Peyer's patch (tissue), 4 donors: ENCODE measurements around the gene FNDC3A. TPM values are rescaled to one million over a fixed set of nuclear protein-coding genes. Genes with fewer than 3 reads are reported as not detected.

ENCODE experiments used
- DNase-seq, 3 donors: peaks; one replicate each; pipeline ENCODE4 v3.0.0-alpha.2; 2017 to 2019
- H3K27ac ChIP-seq, 4 donors: fragments of 200-600 bp; sonication (generic); one replicate each; pipeline ENCODE4 v1.5.1; 2016 to 2019
- H3K27me3 ChIP-seq, 2 donors: fragments of 200-600 bp; sonication (generic); one replicate each; pipeline ENCODE4 v1.5.1; 2019
- H3K36me3 ChIP-seq, 3 donors: fragments of 200-600 bp; sonication (generic); one replicate each; pipeline ENCODE4 v1.5.1; 2016 to 2019
- H3K4me1 ChIP-seq, 4 donors: fragments of 200-600 bp; sonication (generic); one replicate each; pipeline ENCODE4 v1.5.1; 2016 to 2019
- H3K4me3 ChIP-seq, 4 donors: fragments of 200-600 bp; sonication (generic); 1 replicate in 3 of 4; 2 replicates in 1 of 4; pipeline ENCODE4 v1.5.1; 2016 to 2019; ENCODE audit warnings: mild to moderate bottlenecking in 1 of 4
- H3K9me3 ChIP-seq, 4 donors: fragments of 200-600 bp; sonication (generic); one replicate each; pipeline ENCODE4 v1.5.1; 2016 to 2019; ENCODE audit warnings: mild to moderate bottlenecking in 1 of 4
- POLR2A ChIP-seq, 2 donors: fragments of 450-650 bp; IDR thresholded peaks; one replicate each; pipeline ENCODE4 v1.5.1; 2017; ENCODE audit warnings: antibody characterized with exemption in 2 of 2, mild to moderate bottlenecking in 2 of 2, moderate library complexity in 2 of 2
- total RNA-seq, 4 donors: library from RNA; depleted of rRNA; stranded (reverse); fragments of >200 nt; gene quantifications; one replicate each; pipeline ENCODE4 v1.1.0, GENCODE V29; 2016
- TF ChIP-seq, protein P1 (sequence below), 6 experiments: fragments of 450-650 bp in 4 of 6; fragments of 200-600 bp in 2 of 6; sonication (generic) in 1 of 6; IDR thresholded peaks; one replicate each; pipeline ENCODE4 v1.5.1; 2017 to 2019; ENCODE audit warnings: antibody characterized with exemption in 6 of 6, mild to moderate bottlenecking in 3 of 6, moderate library complexity in 1 of 6

Gene FNDC3A
- total RNA-seq, 4 donors from 2014 or later = 40.4 to 75.0 (median 52.6) TPM

DNA sequence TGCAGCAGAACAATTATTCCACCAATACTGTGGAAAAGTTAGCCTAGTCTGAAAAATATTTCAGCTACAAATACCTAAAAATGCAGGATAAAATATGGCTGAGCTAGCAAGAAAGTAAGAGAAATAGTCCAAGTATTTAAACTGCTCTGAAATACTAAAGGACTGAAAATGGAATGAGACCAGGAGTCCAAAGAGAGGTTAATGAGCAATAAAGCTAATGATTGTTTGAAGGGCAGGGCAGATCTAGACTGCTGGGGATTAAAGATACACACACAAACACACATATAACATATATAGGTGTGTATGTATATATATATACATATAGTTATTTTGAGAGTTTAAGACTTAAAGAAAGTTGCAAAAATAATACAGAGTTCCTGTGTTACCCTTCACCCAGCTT lies 269.4 kb downstream of the FNDC3A start:
- DNase-seq = no peak
- H3K27ac ChIP-seq = no peak overlapping the region
- no peak for TF ChIP-seq POLR2A (IDR thresholded peaks at IDR 0.05)
- TF ChIP-seq, protein P1, sequence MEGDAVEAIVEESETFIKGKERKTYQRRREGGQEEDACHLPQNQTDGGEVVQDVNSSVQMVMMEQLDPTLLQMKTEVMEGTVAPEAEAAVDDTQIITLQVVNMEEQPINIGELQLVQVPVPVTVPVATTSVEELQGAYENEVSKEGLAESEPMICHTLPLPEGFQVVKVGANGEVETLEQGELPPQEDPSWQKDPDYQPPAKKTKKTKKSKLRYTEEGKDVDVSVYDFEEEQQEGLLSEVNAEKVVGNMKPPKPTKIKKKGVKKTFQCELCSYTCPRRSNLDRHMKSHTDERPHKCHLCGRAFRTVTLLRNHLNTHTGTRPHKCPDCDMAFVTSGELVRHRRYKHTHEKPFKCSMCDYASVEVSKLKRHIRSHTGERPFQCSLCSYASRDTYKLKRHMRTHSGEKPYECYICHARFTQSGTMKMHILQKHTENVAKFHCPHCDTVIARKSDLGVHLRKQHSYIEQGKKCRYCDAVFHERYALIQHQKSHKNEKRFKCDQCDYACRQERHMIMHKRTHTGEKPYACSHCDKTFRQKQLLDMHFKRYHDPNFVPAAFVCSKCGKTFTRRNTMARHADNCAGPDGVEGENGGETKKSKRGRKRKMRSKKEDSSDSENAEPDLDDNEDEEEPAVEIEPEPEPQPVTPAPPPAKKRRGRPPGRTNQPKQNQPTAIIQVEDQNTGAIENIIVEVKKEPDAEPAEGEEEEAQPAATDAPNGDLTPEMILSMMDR (IDR thresholded peaks at IDR 0.05) = no peak

DNA sequence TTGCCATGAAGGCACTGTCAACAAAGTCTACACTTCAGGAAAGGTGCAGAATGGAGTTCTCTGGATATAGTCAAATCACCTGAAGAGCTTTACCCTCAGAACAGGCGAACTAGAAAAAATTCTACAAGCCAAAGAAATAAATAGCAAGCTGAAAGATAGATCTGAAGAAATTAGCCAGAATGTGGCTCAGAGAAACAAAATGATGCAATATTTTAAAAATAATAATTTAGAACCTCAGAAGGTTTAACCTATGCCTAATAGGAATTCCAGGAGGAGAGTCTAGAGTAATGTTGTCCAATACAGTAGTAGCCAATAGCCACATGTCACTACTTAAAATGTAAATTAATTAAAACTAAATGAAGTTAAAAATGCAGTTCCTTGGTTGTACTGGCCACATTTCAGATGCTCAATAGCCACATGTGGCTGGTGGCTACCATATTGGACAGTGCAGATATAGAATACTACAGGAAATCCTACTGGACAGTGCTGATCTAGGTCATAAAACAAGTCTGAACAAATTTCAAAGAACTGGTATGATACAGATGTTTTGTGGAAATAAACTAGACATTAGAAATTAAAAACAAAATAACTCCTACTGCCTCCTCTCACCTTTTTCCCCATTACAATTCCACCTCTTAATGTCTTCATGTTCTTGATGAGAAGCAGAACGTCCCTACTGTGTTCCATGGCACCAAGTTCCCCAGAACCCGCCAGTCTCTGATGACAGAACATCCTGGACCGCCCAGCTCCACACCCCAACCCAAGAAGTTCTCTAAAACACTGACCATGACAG lies 271.3 kb downstream of the FNDC3A start:
- TF ChIP-seq, protein P1 (IDR thresholded peaks at IDR 0.05) = no peak
- no peak for TF ChIP-seq POLR2A (IDR thresholded peaks at IDR 0.05)
- no peaks in the 10 kb centered on the region for H3K36me3 ChIP-seq
- H3K4me1 ChIP-seq = peaks cover 0 to 15% (median 2%) of the 10 kb centered on the region in 4 donors
- H3K9me3 ChIP-seq = no peaks in the 10 kb centered on the region
- H3K27ac ChIP-seq = peak overlapping the region; percentile 74 to 88 (median 86)
- no peak for DNase-seq
- peak overlapping the region; percentile 65 to 87 (median 75) for H3K4me3 ChIP-seq
- H3K27me3 ChIP-seq = no peaks in the 10 kb centered on the region

More for the DNA sequence above, 269.4 kb downstream of the FNDC3A start:
- H3K27me3 ChIP-seq = no peaks in the 10 kb centered on the region
- peaks cover 0 to 15% (median 2%) of the 10 kb centered on the region in 4 donors for H3K4me1 ChIP-seq
- no peak overlapping the region for H3K4me3 ChIP-seq
- H3K9me3 ChIP-seq = no peaks in the 10 kb centered on the region
- no peaks in the 10 kb centered on the region for H3K36me3 ChIP-seq

DNA sequence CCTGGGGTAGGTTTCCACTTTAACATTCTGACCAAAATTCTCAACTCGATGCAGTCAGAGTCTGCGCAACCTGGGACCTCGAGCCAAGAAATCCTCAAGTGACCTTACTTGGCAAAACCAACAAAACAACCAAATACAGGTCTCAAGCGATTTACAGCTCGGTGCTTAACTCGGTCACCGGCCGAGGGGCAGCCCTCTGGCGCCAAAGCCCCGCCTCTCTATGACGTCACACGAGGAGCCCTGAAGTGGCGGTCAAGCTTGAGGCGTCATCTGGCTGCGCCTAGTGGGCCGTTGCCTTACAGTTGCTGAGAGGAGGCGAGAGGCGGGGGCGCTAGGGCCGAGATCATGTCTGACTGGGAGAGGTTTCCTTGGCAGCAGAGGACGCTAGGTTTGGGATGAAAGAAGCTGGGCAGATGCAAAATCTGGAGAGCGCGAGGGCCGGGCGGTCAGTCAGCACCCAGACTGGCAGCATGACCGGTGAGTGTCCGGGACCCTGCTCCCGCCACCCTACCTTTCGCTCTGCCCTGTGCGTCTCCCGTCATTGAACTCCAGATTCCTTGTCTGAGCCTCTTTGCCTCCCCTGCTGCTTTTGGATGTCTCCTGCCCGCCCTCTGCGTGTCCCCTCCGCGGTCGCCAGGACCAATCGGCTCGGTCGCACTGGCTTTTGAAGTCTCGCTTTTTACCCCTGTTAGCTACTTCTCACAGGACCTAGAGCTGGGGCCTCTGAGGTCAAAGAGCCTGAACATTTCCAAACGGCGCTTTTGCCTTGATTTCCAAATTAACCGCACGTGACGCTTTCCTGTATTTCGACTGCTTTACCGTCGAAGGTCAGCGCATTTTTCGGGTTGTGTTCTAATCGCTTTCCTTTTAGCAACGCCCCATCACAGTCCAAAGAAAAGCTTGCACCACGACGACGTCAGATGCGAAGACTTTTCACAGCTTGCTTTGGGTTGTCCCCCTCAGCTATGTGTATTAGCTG lies 272.2 kb downstream of the FNDC3A start, which contains the start of gene CDADC1:
Gene CDADC1, plus strand, starts transcription at position 283 of the 979 bp plus-strand sequence. Its CDS starts 113 bp downstream, at position 396.
- H3K4me1 ChIP-seq = peaks cover 0 to 15% (median 2%) of the 10 kb centered on the region in 4 donors
- no peaks in the 10 kb centered on the region for H3K9me3 ChIP-seq
- H3K27me3 ChIP-seq = no peaks in the 10 kb centered on the region
- TF ChIP-seq POLR2A (IDR thresholded peaks at IDR 0.05) = peak; percentile 70 to 81
- TF ChIP-seq, protein P1 (IDR thresholded peaks at IDR 0.05) = peak in 2 of 6 experiments; percentile 3 to 15
- peak; percentile 96 to 99 (median 97) for DNase-seq
- peak within 1 kb of the TSS; percentile 65 to 87 (median 75) for H3K4me3 ChIP-seq
- no peaks in the 10 kb centered on the region for H3K36me3 ChIP-seq
- H3K27ac ChIP-seq = peak within 1 kb of the TSS; percentile 74 to 88 (median 86)

DNA sequence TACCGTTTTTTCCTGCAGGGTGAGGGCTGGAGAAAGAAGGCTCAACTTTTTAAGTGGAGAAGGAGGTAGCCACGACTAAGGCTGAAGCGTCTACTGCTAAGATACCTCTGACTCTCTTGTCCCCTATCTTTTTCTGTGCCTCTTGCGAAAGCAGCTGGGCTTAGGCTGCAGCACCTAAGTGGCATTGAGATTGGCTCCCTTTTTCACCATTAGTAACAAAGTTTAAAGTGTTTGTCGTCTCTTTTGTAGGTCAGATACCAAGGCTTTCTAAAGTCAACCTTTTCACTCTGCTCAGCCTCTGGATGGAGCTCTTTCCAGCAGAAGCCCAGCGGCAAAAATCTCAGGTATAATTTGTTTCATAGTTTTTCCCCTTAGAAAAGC lies 272.9 kb downstream of the FNDC3A start:
- TF ChIP-seq, protein P1 (IDR thresholded peaks at IDR 0.05) = no peak
- TF ChIP-seq POLR2A (IDR thresholded peaks at IDR 0.05) = no peak
- peaks cover 0 to 15% (median 2%) of the 10 kb centered on the region in 4 donors for H3K4me1 ChIP-seq
- no peak for DNase-seq
- H3K4me3 ChIP-seq = peak overlapping the region; percentile 65 to 87 (median 75)
- no peaks in the 10 kb centered on the region for H3K9me3 ChIP-seq
- peak overlapping the region; percentile 74 to 88 (median 86) for H3K27ac ChIP-seq
- no peaks in the 10 kb centered on the region for H3K36me3 ChIP-seq
- H3K27me3 ChIP-seq = no peaks in the 10 kb centered on the region

DNA sequence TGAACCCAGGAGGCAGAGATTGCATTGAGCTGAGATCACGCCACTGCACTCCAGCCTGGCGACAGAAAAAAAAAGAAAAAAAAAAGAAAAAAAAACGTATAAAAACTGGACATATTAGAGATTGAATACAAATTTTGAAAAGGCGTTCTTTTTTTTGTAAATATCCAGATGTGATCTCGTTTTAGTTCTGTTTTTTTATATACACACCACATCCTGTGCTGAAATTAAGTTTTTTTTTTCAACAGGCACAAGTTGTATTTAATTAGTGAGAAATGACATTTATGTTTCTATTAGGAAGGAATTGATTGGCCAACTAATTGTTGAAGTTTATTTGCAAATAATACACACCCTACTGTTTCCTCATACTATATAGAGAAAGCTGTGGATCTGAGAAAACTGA lies 275.6 kb downstream of the FNDC3A start:
- no peak for TF ChIP-seq POLR2A (IDR thresholded peaks at IDR 0.05)
- TF ChIP-seq, protein P1 (IDR thresholded peaks at IDR 0.05) = no peak
- Histone ChIP-seq H3K4me1 (peaks cover 0 to 15% (median 2%) of the 10 kb centered on the region in 4 donors), H3K27me3 (no peaks in the 10 kb centered on the region), H3K4me3 (no peak overlapping the region), H3K9me3 (no peaks in the 10 kb centered on the region), H3K36me3 (peaks cover 0 to 14% (median 0%) of the 10 kb centered on the region in 3 donors), H3K27ac (no peak overlapping the region)
- DNase-seq = no peak
